Left lobe of liver (tissue), 2 donors: ENCODE data around the gene CAPN5. TPM values are rescaled to one million over a fixed set of nuclear protein-coding genes. Genes with fewer than 3 reads are reported as not detected.

Source experiments
- ATAC-seq: fragments of 200-7000 bp; cut with Tn5 transposase; one replicate; pipeline ENCODE4 v1.9.1; 2020; ENCODE audit warnings: mild to moderate bottlenecking, moderate library complexity
- DNase-seq: peaks from one replicate; pipeline ENCODE4 v3.0.0-alpha.2; 2020; ENCODE audit warnings: low spot score
- total RNA-seq: library from RNA; stranded (reverse); gene quantifications from one replicate; pipeline ENCODE4 v1.2.1, GENCODE V29; 2021
- donor health status: DM: no; HTN: no; CAD: no; lungs with moderate emphysema.
- donor health status: DM: no; HTN: yes; CAD: no.

The CAPN5 gene
- total RNA-seq, 1 donor from 2014 or later = 78.1 TPM

DNA sequence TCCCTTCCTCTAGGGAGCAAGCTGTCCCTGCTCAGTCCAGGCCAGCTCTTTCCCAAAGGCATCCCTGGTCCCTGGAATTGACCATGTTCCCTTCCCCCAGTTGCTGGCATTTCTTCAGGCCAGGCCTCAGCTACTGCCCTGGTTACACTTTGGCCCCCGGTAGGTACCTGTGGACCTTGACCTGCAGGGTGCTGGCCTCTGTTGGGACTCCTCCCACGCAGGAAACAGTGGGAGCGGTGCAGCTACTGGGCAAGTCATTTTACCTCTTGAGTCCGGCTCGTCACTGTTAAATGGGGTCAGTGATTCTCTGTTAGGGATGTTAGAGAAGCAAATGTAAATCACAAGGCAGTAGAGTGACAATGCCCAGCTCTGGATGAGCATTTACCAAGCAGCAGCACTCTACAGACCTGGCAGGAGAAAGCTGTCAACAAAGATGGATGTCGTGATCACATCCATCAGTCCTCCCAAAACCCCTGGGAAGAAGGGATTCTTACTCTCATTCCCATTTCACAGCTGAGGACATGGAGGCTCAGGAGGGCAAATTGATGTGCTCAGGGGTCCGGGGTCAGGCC, 78.2 kb downstream of the CAPN5 start:
- ATAC-seq = peak; percentile 92

DNA sequence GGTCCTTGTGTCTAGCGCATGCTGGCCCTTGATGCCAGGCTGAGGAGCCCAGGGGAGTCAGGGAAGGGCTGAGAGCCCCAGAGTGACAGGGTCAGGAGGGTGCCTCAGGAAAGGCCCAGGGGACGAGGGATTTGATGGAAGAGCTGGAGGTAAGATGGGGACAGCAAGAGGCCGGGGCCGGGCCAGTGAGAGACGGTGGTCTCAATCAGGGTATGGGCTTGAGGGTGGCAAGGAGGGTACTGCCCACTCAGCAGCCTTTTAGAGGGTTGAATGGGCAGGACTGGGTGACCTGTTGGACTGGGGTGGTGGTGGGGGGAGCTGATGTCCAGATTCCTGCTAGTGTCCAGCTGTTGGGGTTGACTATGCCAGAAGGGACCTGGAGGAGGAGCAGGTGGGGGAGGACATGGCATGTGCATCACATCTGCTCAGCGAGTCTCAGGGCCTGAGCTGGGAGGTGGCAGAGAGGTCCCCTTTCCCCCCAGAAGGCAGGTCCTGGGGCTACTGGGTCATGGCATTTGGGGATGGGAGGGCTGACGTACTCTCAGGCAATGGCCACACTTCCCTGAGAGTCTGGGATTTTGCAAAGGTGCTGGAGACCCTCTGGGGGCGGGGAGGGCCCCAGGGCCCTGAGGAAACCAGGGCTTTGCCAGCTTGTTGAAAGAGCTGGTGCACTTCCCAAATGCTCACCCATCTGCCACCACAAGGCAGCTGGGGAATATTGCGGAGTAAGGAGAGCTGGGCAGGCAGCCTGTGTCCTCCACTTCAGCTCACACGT, 79.7 kb downstream of the CAPN5 start:
- no peak for ATAC-seq
- no peak for DNase-seq

More for the DNA sequence above, 78.2 kb downstream of the CAPN5 start:
- DNase-seq = peak; percentile 96

DNA sequence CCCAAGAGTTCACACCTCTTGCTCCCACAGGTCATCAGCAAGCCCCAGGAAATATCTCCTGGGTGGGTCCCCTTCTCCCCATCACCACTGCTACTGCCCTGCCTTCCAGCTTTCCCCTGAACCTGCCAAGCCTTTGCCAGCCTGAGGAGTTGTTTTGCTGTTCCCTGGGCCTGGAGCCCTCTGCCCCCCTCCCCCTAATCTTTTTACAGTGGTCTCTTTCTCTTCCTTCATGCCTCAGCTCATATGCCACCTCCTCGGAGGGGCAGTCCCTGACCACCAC, 80.2 kb downstream of the CAPN5 start:
- DNase-seq = no peak
- no peak for ATAC-seq

- DNase-seq = no peak
- no peak for ATAC-seq
Observed at GRCh38 chr11:77147668-77148321, 81.0 kb downstream of the CAPN5 start.

DNA sequence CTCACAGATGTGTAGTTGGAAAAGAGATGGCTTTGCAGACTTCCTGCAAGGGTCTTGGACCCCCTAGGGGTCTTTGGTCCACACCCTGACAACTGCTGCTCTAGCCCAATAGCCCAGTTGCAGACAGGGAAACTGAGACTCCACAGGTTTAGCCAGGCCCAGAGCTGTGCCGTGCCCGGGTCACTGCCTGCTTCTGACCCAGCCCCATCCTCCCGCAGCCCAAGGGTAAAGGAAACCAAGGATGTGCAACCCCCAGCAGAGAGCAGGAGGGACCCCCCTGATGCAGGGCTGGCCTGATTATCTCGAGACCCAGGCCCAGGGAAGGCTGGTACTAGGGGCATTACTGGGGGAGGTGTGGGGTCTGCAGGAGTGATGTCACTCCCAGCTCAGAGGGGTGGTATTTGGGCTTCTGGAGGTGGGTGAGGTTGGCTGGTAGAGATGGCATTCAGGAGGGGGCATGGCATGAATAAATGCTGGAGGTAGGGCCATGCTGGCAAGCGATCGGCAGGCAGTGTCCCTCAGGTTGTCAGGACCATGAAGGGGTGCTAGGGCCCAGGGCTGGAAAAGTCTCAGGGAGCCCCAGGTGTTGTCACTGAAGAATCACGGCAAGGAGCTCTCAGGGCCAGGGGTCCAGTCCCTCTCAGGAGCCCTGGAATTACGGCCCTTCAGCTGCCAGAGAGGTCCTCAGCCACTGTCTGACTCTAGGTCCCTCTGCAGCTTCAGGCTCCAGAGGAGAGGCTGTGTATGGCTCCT, 82.4 kb downstream of the CAPN5 start:
- DNase-seq = no peak

DNA sequence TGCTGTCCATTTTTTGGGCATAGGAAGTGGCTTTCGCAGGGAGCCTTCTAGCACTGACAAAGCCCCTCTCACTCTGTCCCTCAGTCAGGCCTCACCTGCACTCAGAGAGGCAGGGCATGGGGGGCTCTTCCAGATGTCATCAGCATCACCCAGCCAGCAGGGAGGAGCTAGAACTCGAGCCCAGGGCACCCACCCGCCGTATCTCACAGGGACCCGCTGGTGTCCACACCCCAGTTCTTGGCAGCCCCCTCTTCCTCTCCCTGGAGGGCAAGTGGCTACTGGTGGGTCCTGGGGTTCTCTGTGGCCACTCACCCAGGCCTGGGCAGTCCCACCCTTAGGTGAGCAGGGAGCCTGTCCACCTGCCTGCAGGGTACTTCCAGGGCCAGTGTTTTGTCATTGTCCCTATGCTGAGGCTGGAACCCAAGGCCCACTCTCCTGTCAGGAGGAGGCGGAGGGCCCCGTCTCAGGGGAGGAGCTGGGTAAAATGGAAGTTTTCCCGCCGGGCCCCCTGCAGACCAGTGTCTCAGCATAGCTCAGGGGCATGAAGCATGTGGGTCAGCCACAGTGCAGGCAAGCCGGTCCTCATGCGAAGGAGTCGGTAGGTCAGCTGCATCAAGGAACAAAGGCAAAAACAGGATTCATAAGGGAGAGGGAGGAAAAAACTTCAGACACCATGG, 83.1 kb downstream of the CAPN5 start:
- no peak for ATAC-seq
- no peak for DNase-seq

More for the DNA sequence above, 82.4 kb downstream of the CAPN5 start:
- ATAC-seq = no peak

- DNase-seq = no peak
- no peak for ATAC-seq
Observed at GRCh38 chr11:77150836-77151235, 84.1 kb downstream of the CAPN5 start.

GRCh38 chr11:77151804-77152509, 85.2 kb downstream of the CAPN5 start:
- DNase-seq (no peak), ATAC-seq (no peak)

- no peak for ATAC-seq
- DNase-seq = no peak
Observed at GRCh38 chr11:77152846-77153245, 86.1 kb downstream of the CAPN5 start.

DNA sequence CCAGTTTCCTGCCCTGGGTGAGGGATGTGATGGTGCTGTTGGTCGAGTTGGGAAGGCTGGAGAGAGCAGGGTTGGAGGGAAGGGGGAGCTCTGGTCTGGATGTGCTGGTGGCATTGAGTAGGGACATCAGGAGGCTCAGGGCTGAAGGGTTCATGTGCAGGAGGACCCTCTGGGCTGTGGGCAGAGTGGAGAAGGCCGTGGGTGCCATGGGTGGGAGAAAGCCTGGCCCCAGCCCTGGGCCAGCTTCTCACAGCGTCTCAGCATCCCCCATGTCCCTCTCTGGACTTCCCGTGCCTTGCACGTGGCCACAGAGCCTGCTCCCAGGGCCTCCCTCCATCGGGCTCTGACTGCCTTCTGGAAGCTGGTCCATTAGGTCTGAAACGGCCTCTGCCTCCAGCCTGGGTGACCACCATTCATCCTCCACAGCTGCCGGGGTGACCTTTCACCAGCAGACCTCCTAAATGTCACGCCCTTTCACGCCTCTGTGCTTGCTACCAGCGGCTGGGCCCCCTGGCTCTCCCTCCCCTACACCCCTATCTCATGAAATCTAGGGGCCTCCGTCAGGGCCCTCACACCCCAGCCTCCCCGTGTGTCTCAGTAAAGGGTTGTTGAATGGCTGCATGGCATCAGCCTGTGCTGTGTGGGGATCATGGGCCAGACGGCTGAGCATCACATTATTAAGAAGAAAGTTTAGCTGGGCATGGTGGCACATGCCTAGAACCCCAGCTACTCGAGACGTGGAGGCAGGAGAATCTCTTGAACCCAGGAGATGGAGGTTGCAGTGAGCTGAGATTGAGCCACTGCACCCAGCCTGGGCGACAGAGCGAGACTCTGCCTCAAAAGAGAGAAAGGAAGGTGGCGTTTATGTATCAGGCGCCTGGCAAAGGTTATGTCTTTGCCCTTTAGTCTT, 86.8 kb downstream of the CAPN5 start:
- no peak for DNase-seq
- ATAC-seq = peak; percentile 29

DNA sequence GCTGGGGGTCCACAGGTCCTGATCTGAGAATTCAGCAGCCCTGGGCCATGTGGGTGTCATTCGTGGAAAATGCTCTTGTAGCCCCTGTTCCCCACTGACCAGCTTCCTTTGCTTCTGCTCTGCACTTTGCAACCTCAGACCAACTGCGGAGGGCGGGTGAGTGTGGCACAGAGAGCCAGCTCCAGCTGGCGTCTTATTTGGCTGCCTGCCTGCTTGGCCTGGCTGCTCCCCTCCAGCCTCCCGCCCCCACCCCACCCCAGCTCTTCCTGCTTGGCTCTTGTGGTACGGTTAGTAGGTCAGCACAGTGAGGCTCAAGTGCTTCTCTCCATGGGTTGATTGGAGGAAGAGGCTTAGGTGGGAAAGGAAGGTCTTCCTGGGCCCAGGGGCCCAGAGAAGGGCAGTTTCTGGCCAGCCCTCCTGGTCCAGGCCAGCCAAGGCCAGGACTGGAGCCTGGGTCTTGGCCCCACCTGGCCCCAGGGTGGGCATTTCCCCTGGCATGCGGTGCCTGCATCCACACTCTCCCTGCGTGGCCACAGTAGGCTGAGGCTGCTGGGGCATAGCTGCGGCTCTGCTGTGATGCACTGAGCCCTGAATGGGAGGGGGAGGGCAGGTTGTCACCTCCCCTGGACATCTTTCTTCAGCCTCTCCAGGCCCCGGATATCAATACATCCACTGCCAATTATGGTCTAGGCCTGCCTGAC, 87.8 kb downstream of the CAPN5 start:
- ATAC-seq (peak; percentile 87), DNase-seq (peak; percentile 76)

DNA sequence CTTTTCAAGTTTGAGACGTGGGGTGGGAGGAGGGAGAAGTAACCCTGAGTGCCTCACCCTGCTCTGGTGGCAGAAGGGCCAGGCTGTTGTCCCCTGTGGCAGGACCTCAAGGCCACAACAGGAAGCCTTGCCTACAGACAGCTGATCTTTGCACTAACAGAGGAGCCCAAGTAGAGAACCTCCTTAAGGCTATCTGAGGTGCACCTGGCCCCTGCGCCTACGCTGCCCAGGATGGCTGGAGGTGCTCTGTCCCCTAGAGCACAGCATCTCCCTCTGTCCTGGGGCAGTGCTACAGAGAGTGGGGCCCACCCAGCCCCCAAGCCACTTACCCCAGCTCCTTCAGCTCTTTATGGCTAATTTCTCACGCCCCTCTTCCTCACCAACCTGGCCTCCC, 88.3 kb downstream of the CAPN5 start:
- DNase-seq (no peak), ATAC-seq (no peak)

DNA sequence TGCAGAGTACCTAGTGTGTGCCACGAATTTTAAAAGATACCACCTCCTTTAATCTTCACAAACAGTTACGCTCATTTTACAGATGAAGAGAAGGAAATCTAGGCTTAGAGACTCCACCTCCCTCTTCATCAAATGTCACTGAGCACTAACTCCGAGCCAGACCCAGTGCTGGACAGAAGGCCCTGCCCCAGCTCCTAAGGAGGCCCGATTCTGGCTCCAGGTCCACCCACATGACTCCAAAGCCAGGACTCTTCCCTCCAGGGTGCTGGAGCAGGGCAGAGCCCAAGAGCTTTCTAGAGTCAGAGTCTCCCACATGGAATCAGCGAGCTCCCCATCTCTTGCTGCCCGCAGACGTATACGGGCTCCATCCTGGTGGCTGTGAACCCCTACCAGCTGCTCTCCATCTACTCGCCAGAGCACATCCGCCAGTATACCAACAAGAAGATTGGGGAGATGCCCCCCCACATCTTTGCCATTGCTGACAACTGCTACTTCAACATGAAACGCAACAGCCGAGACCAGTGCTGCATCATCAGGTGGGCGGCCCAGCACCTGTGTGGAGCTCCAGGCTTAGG, 88.9 kb downstream of the CAPN5 start:
- DNase-seq = no peak
- no peak for ATAC-seq

DNA sequence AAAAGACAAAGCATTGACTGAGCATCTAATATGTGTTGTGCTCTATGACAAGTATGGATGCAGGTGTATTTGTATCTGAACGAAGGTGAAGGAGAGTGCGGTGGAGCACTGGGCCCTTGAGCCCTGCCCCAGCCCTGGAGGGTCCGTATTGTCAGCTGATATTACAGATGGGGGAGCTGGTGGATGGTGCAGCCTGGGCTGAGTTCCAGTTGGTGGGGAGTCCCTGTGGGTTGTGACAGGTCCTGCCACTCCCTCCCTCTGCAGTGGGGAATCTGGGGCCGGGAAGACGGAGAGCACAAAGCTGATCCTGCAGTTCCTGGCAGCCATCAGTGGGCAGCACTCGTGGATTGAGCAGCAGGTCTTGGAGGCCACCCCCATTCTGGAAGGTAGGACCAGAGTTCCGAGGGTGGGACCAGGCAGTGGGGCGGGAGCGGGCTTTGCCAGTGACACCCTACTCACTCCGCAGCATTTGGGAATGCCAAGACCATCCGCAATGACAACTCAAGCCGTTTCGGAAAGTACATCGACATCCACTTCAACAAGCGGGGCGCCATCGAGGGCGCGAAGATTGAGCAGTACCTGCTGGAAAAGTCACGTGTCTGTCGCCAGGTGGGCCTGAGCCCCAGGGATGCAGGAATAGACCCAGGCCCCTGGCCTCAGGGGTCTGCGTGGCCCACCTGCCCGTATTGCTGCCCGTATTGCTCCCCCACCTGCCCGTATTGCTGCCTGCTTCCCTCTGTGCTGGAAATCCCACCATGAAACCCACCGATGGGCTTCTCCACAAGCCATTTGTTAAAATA, 89.8 kb downstream of the CAPN5 start:
- ATAC-seq = no peak
- no peak for DNase-seq

DNA sequence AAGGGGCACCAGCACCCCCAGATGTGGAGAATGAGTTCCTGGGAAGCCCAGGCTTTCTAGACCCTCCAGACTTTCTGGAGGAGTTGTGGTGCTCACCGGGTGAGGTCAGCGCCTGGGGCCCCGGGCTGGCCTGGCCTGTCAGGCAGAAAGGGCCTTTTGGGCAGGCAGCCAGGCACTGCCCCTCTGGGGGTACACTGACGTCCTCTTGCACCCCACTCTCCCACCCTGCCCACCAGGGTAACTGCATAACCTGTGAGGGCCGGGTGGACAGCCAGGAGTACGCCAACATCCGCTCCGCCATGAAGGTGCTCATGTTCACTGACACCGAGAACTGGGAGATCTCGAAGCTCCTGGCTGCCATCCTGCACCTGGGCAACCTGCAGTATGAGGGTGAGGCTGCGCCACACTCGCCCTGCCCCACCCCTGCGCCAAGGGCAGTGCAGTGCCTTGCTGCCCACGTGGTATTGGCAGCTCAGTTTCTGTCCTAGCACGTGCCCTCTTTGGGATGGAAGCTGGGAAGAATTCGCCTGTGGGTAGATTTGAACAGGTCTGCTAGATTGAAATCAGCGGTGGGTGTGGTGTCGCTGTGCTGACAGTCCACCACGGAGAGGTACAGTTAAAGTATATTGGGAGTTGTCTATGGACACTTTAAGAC, 91.4 kb downstream of the CAPN5 start:
- DNase-seq = no peak
- ATAC-seq = no peak

- ATAC-seq (no peak), DNase-seq (no peak)
Observed at GRCh38 chr11:77159219-77159936, 92.6 kb downstream of the CAPN5 start.
